Transverse colon (tissue), 3 donors: Measurements from ENCODE around the gene DDT.

ENCODE experiments used
- CTCF ChIP-seq, 5 experiments: fragments of 200-600 bp in 3 of 5; fragments of 450-650 bp in 2 of 5; sonication (generic) in 3 of 5; IDR thresholded peaks; 1 replicate in 2 of 5; 2 replicates in 3 of 5; pipeline ENCODE4 v1.5.1; 2016 to 2017; ENCODE audit warnings: antibody characterized with exemption in 5 of 5, inconsistent platforms in 3 of 5, mild to moderate bottlenecking in 2 of 5, moderate library complexity in 1 of 5
- POLR2A ChIP-seq: fragments of 450-650 bp; IDR thresholded peaks from one replicate; pipeline ENCODE4 v1.6.1; 2016; ENCODE audit warnings: antibody characterized with exemption, mild to moderate bottlenecking, moderate library complexity

DNA sequence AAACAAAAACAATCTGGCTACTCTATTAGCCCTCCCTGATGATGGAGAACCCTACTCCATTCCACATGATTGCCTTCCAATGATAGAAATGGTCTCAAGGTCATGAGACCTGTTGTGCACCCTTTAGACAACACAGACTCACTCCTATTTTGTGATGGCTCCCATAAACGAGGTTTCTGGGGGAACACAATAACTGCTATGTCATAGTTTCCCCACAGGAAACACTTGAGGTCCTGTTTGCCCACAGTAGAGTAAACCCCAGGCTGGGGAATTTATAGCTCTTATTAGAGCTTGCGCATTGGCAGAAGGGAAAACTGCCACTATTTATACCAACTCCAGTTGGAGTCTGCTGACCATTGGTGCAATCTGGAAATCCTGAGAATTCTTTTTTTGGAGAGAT, 51.3 kb downstream of the DDT start:
- TF ChIP-seq POLR2A = no peak
- TF ChIP-seq CTCF (IDR thresholded peaks at IDR 0.05) = no peak
